ENCODE results near the gene GPATCH2L.
A peak's percentile ranks its signal among the peaks of the same experiment; 100 is the strongest.

Gene GPATCH2L

GRCh38 chr14:76151398-76152332 is at the start of gene GPATCH2L:
Gene GPATCH2L (plus strand): TSS chr14:76151922. CDS start chr14:76154364, 2,442 bp downstream.
- peak; percentile 99 for DNase-seq (ENCODE audit: low read depth)

- DNase-seq (ENCODE audit: low read depth), result no peak
Measured at GRCh38 chr14:76104802-76105355, 46.8 kb upstream of the GPATCH2L start.

- DNase-seq (ENCODE audit: low read depth), result no peak
Measured at GRCh38 chr14:76106188-76106587, 45.5 kb upstream of the GPATCH2L start.

GRCh38 chr14:76109087-76109880 is 42.4 kb upstream of the GPATCH2L start:
- DNase-seq (ENCODE audit: low read depth), result no peak

GRCh38 chr14:76112889-76113624 is 38.7 kb upstream of the GPATCH2L start:
- no peak for DNase-seq (ENCODE audit: low read depth)

DNA sequence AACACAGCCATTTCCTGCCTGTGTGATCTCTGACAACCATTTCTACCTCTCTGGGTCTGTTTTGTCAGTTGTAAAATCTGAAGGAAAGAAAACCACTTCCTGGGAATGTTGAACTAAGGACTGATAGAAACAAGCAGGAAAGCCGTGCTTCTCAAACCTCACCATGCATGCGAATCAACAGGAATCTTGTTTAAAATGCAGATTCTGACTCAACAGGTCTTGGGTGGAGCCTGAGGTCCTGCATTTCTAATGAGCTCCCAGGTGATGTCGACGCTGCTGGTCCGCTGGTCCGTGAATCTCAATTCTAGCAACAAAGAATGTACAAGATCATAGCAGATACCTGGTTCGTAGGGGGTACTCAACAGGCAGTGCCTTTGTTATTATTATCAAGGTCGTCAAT is 38.0 kb upstream of the GPATCH2L start:
- DNase-seq (ENCODE audit: low read depth), result no peak

GRCh38 chr14:76115010-76115422 is 36.7 kb upstream of the GPATCH2L start:
- DNase-seq (ENCODE audit: low read depth), result no peak

GRCh38 chr14:76117789-76118484 is 33.8 kb upstream of the GPATCH2L start:
- no peak for DNase-seq (ENCODE audit: low read depth)

DNA sequence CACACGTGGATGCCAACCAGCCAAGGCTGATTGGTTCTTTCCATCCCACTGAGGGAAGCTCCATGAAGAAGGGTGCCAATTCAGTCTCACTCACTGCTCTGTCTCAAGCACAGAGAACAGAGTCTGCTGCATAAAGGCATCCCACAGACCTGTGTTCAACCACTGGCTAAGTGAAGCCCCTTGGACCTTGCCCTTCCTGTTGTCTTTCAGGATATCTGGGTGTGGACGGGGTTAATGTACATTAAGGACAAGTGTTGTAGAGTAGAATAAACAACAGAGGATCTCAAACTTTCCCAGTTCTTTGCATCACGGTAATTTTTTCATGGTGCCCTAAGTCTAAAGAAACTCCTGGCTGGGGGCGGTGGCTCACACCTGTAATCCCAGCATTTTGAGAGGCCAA is 33.1 kb upstream of the GPATCH2L start:
- DNase-seq (ENCODE audit: low read depth), result no peak

DNA sequence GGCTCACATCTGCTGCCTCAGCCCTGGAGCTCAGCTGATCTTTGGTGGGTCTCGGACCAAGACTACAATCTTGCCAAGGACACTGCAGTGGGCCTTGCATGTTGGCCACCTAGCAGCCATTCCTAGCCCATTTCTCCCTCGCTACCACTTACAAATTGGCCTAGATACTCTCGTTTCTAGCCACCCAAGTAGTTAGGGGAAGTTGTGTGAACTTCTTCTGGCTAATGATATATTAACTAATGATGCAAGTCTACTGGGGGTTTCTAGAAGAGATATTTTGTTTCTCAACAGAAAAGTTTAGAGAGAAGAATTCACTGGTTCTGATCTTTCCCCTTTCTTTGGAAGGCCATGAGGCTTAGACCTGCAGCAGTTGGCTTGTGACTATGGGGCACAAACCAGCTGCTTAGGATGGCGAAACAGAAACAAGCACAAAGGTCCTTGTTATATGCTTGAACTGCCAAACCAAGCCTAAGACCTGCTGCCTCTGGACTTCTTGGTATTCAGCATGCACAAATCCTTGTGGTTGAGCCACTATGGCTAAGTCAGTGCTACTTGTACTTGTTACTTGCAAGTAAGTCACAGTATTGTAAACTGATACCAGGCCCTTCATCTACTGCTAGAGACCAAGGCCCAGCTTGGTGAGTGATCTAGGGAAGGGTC is 30.5 kb upstream of the GPATCH2L start:
- DNase-seq (ENCODE audit: low read depth), result no peak

DNA sequence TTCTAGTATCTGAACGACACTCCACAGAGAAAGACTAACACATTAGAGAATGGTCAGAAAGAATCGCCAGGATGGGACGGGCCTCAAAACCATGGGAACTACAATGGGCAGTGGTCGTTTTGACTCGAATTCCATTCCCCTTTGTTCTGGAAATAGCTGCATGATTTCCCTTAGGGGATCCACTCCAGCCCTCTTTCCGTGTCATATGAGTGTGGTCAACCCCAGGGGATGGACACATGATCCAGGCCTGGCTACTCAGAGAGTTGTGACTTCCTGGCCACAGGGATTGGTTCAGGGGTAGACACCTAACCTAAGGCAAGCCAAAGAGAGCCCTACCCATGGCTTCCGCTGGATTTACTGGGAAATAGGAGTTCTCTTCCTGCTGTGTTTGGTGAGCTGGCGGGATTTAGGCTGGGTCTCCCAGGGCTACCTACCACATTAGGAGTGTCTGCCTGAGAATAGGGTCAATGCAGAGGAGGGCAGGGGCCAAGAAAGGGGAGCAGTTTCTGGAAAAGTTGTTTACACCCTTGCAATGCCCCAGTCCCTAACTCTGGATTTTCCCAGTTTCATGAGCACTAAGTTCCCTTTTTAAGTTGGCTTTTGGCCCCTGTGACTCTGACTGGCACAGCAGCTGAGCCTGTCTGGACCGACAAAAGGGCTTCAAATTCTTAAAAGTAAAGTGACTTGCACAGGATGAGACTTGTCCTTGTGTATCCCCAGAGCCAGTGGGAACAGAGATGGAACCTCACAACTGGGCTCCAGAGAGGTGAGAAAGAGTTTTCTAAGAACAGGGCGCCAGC is 28.1 kb upstream of the GPATCH2L start:
- DNase-seq (ENCODE audit: low read depth), result no peak

- no peak for DNase-seq (ENCODE audit: low read depth)
Measured at GRCh38 chr14:76125511-76125910, 26.2 kb upstream of the GPATCH2L start.

DNA sequence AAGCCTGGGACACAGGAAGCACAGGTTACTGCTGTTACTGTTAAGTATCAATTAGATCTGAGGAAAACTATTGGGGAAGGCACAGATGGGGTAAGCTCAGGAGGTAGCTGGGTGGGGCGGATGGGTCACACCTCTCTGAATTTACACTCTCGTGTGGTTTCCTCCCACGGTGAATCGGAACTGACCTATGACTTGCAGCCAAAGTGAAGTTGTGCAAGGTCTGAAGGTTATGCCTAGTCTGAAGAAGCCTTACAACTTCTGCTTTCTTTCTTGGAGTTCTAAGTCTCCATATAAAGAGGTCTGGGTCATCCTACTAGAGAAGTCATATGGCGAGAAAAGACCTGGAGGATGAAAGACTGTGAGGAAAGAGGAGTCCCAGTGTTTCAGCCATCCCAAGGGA is 25.6 kb upstream of the GPATCH2L start:
- DNase-seq (ENCODE audit: low read depth), result no peak

GRCh38 chr14:76129851-76130576 is 21.7 kb upstream of the GPATCH2L start:
- DNase-seq (ENCODE audit: low read depth), result no peak

DNA sequence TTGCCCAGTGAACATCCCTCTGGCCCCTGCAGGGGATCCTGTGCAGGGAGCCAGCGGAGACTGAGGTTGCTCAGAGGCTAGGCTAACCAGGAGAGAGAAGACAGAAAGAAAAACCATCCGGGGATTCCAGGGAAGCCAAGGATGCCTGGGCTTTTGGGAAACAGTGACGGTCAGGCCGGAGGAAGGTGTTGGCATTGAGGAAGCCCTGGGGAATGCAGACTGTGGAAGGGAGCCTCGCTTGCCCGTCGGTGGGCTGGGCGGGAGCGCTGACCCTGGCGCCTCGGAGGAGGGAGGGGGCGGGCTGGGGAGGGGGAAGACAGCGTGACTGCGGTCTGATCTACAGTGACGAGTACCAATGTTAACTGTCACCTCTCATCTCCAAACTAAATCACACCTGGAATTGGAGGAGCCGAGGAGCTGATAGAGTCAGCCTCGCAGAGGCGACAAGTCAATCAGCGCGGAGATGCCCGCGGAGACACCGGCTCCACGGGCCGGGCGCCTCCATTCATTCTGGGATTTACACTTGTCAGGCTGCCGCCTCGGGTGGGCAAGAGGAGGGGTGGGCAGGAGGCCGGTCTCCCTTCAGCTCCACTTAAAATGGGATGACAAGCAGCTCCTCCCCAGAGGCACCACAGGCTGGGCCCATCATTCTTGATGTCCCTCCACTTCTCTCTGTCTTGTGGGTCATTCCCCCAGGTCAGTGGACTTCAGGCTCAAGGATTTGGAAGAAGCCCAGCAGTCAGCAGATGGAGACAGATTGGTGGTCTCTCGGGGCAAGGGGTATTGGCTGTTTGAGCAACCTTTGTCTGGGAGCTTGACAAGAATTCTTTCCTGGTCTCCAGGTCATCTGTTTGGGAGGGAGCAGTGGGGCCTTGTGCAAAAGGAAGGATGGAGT is 20.4 kb upstream of the GPATCH2L start:
- no peak for DNase-seq (ENCODE audit: low read depth)

- DNase-seq (ENCODE audit: low read depth), result no peak
Measured at GRCh38 chr14:76133103-76133502, 18.6 kb upstream of the GPATCH2L start.

DNA sequence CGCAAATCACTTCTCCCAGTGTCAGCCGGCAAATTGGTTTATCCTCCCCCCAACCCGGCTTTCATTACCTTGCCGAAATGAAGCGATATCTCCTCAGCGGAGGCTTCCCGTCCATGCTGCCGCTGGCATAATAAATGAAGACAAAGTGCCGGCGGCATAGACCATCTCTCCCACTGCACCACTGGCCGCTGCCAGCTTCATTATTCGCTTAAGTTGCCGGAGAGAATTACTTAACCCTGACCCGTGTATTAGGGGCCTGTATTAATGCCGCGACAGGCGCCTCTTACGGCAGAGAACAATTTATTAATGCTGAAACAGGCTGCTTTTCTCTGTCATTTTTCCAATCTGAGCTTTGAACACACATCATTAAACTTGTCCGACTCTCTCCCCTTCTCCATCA is 17.5 kb upstream of the GPATCH2L start:
- DNase-seq (ENCODE audit: low read depth), result no peak

- no peak for DNase-seq (ENCODE audit: low read depth)
Measured at GRCh38 chr14:76135722-76136121, 16.0 kb upstream of the GPATCH2L start.

All from activated gamma-delta T cell treated with anti-CD3 and anti-CD28 coated beads, Interleukin-2, amount 50 U/mL, for 16 hours (primary cell).